ENCODE results near the gene ZP3.
"Not testable (repeated sequence)": the region's sequence is repeated elsewhere in the genome, so short reads cannot be mapped to it uniquely, and the experiment has no call there.

The ZP3 gene

GRCh38 chr7:76407718-76408117, 17.0 kb upstream of the ZP3 start:
- DNase-seq = no peak

- no peak for DNase-seq
Measured at GRCh38 chr7:76408121-76408560, 16.6 kb upstream of the ZP3 start.

- no peak for DNase-seq
Measured at GRCh38 chr7:76409537-76409936, 15.2 kb upstream of the ZP3 start, which contains the start of gene SSC4D. SSC4D (minus strand) TSS chr7:76409697; CDS start chr7:76404439, 5,258 bp downstream.

GRCh38 chr7:76411626-76412025, 13.1 kb upstream of the ZP3 start:
- DNase-seq = no peak

- no peak for DNase-seq
Measured at GRCh38 chr7:76412249-76412648, 12.5 kb upstream of the ZP3 start.

GRCh38 chr7:76417654-76418310, 7.0 kb upstream of the ZP3 start:
- DNase-seq = not testable (repeated sequence)

- DNase-seq = peak; percentile 98
Measured at GRCh38 chr7:76421097-76421496, 3.7 kb upstream of the ZP3 start.

GRCh38 chr7:76423666-76424412, 911 bp upstream of the ZP3 start:
- DNase-seq = no peak

- DNase-seq = no peak
Measured at GRCh38 chr7:76425156-76425555, 406 bp downstream of the ZP3 start.

GRCh38 chr7:76425558-76425957, 808 bp downstream of the ZP3 start:
- not testable (repeated sequence) for DNase-seq

GRCh38 chr7:76426246-76426645, 1.5 kb downstream of the ZP3 start:
- no peak for DNase-seq

GRCh38 chr7:76427635-76428034, 2.9 kb downstream of the ZP3 start:
- DNase-seq = no peak

- no peak for DNase-seq
Measured at GRCh38 chr7:76428149-76428823, 3.5 kb downstream of the ZP3 start.

- no peak for DNase-seq
Measured at GRCh38 chr7:76428868-76429805, 4.4 kb downstream of the ZP3 start.

GRCh38 chr7:76430211-76430610, 5.5 kb downstream of the ZP3 start:
- no peak for DNase-seq

- DNase-seq = no peak
Measured at GRCh38 chr7:76430836-76431235, 6.1 kb downstream of the ZP3 start.

GRCh38 chr7:76437873-76438272, 13.1 kb downstream of the ZP3 start:
- DNase-seq = peak; percentile 77

- not testable (repeated sequence) for DNase-seq
Measured at GRCh38 chr7:76439120-76439888, 14.6 kb downstream of the ZP3 start.

- DNase-seq = not testable (repeated sequence)
Measured at GRCh38 chr7:76440404-76440803, 15.7 kb downstream of the ZP3 start.

GRCh38 chr7:76441792-76442191, 17.0 kb downstream of the ZP3 start:
- DNase-seq = not testable (repeated sequence)

- not testable (repeated sequence) for DNase-seq
Measured at GRCh38 chr7:76442664-76443446, 18.1 kb downstream of the ZP3 start.

Data from HCEC 1CT (cell line).